ENCODE data around the gene FAM13A.

FAM13A gene

DNA sequence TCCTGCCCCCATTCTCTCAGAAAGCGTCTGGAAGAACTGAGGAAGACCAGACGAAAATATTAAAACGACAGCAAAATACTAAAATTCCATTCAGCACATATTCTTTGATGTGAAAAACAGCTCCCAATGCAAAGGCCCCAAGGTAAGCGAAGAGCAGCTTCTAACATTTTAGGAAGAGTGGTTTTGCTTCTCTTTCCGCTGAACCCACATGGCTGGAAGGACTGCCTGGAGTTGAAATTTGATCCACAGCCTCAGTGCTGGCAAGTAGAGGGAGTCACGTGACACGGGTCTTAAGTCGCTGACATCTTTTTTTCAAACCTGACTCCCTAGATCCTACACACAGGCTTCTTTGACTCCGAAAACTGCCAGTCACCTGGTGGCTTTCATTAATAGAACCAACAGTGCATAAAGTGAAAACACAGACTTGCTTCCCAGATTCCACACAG, at the start of gene FAM13A:
Gene FAM13A (minus strand): TSS at position 233 of the 446 bp plus-strand sequence. CDS start 221 bp downstream, at position 12.
- no peaks in the 10 kb centered on the region for H3K36me3 ChIP-seq (ENCODE audit: control insufficient read depth in 1 of 2, insufficient read depth in 2 of 2, low read length in 2 of 2)
- H3K9me3 ChIP-seq (ENCODE audit: control insufficient read depth in 1 of 2, low read length in 2 of 2) = no peaks in the 10 kb centered on the region
- no peaks in the 10 kb centered on the region for H3K27me3 ChIP-seq (ENCODE audit: low read depth, low read length)
- peak within 1 kb of the TSS; percentile 57 to 69 for H3K4me3 ChIP-seq (ENCODE audit: low read depth in 1 of 2, low read length in 2 of 2)
- peak within 1 kb of the TSS; percentile 50 for H3K27ac ChIP-seq (ENCODE audit: low read length)
- H3K4me1 ChIP-seq (ENCODE audit: control insufficient read depth in 1 of 2, insufficient read depth in 2 of 2, low read length in 2 of 2) = peaks cover 0 to 5% of the 10 kb centered on the region in 2 donors

DNA sequence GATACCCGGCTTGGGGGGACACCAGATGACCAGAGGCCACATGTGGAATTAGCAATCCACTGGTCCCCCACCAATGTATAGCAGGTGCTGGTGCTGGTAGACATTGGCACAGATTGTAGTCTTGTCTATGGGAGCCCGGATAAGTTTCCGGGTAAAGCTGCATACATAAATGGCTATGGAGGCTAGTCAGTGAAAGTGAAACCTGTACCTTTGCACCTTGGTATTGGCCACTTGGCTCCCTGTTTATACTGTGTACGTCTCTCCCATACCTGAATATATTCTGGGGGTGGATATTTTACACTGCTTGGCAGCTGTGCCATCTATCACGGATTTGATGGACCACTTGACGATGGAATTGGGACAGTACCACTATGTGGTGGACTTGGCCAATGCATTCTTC, 48.7 kb upstream of the FAM13A start:
- H3K27ac ChIP-seq (ENCODE audit: low read length) = no peak overlapping the region
- no peak overlapping the region for H3K4me3 ChIP-seq (ENCODE audit: low read depth in 1 of 2, low read length in 2 of 2)
- H3K27me3 ChIP-seq (ENCODE audit: low read depth, low read length) = no peaks in the 10 kb centered on the region
- no peaks in the 10 kb centered on the region for H3K9me3 ChIP-seq (ENCODE audit: control insufficient read depth in 1 of 2, low read length in 2 of 2)
- peaks cover 0 to 7% of the 10 kb centered on the region in 2 donors for H3K4me1 ChIP-seq (ENCODE audit: control insufficient read depth in 1 of 2, insufficient read depth in 2 of 2, low read length in 2 of 2)
- H3K36me3 ChIP-seq (ENCODE audit: control insufficient read depth in 1 of 2, insufficient read depth in 2 of 2, low read length in 2 of 2) = no peaks in the 10 kb centered on the region

DNA sequence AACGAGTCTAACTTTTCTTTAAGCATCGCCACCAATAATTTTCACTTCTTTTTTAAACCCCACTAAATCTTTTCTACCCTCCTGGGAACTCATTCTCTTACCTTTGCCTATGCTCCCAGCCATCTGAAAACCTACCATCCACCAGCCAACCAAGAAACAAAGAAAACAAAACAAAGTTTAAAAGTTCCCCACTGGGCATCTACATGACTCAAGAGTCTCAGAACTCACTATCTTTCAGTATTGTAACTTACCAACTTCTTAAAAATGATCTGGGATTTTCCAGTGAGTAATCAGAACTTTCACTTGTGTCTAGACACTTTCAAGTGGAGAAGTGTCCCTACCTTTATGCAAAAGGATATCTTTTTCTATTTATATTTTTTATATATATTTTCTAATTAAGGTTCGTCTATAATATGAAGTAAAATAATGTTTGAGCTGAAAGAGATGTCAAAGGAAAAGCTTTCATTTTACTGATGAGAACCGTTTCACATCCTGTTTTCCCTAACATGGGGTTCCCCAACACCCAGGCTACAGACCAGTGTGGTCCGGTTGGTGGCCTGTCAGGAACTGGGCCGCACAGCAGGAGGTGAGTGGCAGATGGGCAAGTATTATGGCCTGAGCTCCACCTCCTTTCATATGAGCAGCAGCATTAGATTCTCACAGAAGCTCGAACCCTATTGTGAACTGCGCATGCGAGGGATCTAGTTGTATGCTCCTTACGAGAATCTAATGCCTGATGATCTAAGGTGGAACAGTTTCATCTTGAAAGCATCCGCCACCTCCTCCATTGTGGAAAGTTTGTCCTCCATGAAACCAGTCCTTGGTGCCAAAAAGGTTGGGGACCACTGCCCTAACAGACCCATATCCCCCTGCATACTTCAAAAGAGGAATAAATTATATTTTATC, 44.5 kb upstream of the FAM13A start:
- no peaks in the 10 kb centered on the region for H3K36me3 ChIP-seq (ENCODE audit: control insufficient read depth in 1 of 2, insufficient read depth in 2 of 2, low read length in 2 of 2)
- no peak overlapping the region for H3K27ac ChIP-seq (ENCODE audit: low read length)
- H3K27me3 ChIP-seq (ENCODE audit: low read depth, low read length) = no peaks in the 10 kb centered on the region
- H3K4me1 ChIP-seq (ENCODE audit: control insufficient read depth in 1 of 2, insufficient read depth in 2 of 2, low read length in 2 of 2) = no peaks in the 10 kb centered on the region
- no peak overlapping the region for H3K4me3 ChIP-seq (ENCODE audit: low read depth in 1 of 2, low read length in 2 of 2)
- no peaks in the 10 kb centered on the region for H3K9me3 ChIP-seq (ENCODE audit: control insufficient read depth in 1 of 2, low read length in 2 of 2)

DNA sequence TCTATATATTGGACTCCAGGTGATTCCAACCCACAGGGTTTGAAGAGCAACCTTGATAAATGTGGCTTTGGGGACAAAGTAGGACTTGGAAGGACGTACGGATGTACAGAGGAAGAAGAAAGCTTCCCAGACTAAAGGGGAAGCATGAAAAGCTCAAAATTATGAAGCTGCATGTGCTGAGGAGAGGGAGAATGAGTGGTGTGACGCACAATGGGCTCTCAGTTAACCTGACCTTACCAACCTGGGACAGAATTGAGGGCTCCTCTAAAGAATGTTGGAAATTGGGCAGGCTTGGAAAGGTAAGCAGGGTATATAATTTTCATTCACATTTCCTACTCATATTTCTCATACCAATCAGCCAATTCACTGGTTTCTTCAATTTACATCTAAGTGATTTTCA, 43.9 kb upstream of the FAM13A start:
- H3K27me3 ChIP-seq (ENCODE audit: low read depth, low read length) = no peaks in the 10 kb centered on the region
- no peak overlapping the region for H3K27ac ChIP-seq (ENCODE audit: low read length)
- no peaks in the 10 kb centered on the region for H3K9me3 ChIP-seq (ENCODE audit: control insufficient read depth in 1 of 2, low read length in 2 of 2)
- no peaks in the 10 kb centered on the region for H3K4me1 ChIP-seq (ENCODE audit: control insufficient read depth in 1 of 2, insufficient read depth in 2 of 2, low read length in 2 of 2)
- no peak overlapping the region for H3K4me3 ChIP-seq (ENCODE audit: low read depth in 1 of 2, low read length in 2 of 2)
- H3K36me3 ChIP-seq (ENCODE audit: control insufficient read depth in 1 of 2, insufficient read depth in 2 of 2, low read length in 2 of 2) = no peaks in the 10 kb centered on the region

DNA sequence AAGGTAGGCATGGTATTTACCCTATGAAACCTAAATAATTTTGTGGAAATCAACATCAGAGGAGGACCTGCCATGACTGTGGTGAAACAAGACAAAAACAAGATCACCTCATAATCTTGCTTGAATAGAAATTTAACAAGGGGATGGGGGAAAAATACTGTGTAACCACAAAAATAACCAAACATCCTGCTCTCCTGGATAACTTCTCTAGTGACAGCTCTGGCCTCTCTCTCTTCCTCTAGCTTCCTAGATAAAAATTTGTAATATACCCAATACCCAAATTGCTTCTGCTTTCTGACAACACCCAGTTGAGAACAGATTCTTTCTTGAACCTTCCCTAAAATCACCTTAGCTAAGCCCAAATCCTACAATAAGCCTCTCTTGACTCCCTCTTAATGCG, 42.5 kb upstream of the FAM13A start:
- Histone ChIP-seq H3K27ac (ENCODE audit: low read length) (no peak overlapping the region), H3K4me1 (ENCODE audit: control insufficient read depth in 1 of 2, insufficient read depth in 2 of 2, low read length in 2 of 2) (no peaks in the 10 kb centered on the region), H3K9me3 (ENCODE audit: control insufficient read depth in 1 of 2, low read length in 2 of 2) (no peaks in the 10 kb centered on the region), H3K4me3 (ENCODE audit: low read depth in 1 of 2, low read length in 2 of 2) (no peak overlapping the region), H3K36me3 (ENCODE audit: control insufficient read depth in 1 of 2, insufficient read depth in 2 of 2, low read length in 2 of 2) (no peaks in the 10 kb centered on the region), H3K27me3 (ENCODE audit: low read depth, low read length) (no peaks in the 10 kb centered on the region)

DNA sequence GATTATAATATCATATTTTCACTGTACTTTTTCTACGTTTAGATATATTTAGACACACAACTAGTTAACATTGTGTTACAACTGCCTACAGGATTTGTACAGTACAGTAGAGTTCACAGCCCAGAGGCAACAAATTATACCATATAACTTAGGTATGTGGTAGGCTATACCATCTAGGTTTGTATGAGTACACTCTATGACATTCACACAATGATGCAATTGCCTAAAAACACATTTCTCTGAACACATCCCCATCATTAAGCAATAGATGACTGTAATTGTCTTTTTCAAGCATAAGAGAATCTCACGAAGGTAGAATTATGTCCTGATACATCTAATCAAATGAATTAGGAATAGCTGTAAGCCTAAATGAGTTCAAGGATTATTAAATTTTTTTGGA, 42.0 kb upstream of the FAM13A start:
- Histone ChIP-seq H3K27ac (ENCODE audit: low read length) (no peak overlapping the region), H3K4me3 (ENCODE audit: low read depth in 1 of 2, low read length in 2 of 2) (no peak overlapping the region), H3K36me3 (ENCODE audit: control insufficient read depth in 1 of 2, insufficient read depth in 2 of 2, low read length in 2 of 2) (no peaks in the 10 kb centered on the region), H3K9me3 (ENCODE audit: control insufficient read depth in 1 of 2, low read length in 2 of 2) (no peaks in the 10 kb centered on the region), H3K4me1 (ENCODE audit: control insufficient read depth in 1 of 2, insufficient read depth in 2 of 2, low read length in 2 of 2) (no peaks in the 10 kb centered on the region), H3K27me3 (ENCODE audit: low read depth, low read length) (no peaks in the 10 kb centered on the region)

DNA sequence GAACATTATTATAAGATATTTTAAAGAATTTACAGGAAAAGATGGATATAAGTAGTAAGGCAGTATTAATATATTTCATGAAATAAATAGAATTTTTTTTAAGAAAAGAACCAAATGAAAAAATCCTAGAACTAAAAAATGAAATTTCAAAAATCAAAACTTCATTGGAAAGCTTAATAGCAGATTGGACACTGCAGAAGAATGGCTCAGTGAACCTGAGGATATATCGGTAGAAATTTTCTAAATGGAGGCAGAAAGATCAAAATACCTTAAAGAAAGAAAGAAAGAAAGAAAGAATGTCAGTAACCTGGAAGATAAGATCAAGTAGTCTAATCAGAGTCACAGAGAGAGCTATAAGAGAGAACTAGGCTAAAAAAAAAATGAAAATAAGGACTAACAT, 21.3 kb upstream of the FAM13A start:
- no peak overlapping the region for H3K27ac ChIP-seq (ENCODE audit: low read length)
- H3K27me3 ChIP-seq (ENCODE audit: low read depth, low read length) = no peaks in the 10 kb centered on the region
- H3K9me3 ChIP-seq (ENCODE audit: control insufficient read depth in 1 of 2, low read length in 2 of 2) = peaks cover 4% of the 10 kb centered on the region in 2 donors
- H3K4me3 ChIP-seq (ENCODE audit: low read depth in 1 of 2, low read length in 2 of 2) = no peak overlapping the region
- no peaks in the 10 kb centered on the region for H3K4me1 ChIP-seq (ENCODE audit: control insufficient read depth in 1 of 2, insufficient read depth in 2 of 2, low read length in 2 of 2)
- H3K36me3 ChIP-seq (ENCODE audit: control insufficient read depth in 1 of 2, insufficient read depth in 2 of 2, low read length in 2 of 2) = no peaks in the 10 kb centered on the region

DNA sequence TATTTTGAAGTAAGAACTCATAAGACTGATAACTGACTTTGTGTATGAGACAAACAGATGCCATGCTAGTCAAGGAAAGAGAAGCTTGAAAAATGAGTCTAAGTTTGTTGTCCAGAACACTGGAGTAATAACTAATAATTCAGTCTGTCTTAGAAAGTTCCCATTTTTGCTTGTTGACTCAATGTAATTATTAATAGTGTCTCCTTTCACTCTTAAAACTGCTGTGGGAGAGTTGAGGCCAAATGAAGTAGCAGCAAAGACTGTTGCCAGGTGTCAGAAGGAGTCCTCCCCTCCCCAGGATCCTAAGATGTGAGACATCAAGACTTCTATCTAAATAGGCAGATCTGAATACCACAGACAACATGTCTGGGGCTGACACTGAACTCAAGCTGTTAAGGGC, 20.8 kb upstream of the FAM13A start:
- Histone ChIP-seq H3K36me3 (ENCODE audit: control insufficient read depth in 1 of 2, insufficient read depth in 2 of 2, low read length in 2 of 2) (no peaks in the 10 kb centered on the region), H3K4me3 (ENCODE audit: low read depth in 1 of 2, low read length in 2 of 2) (no peak overlapping the region), H3K27me3 (ENCODE audit: low read depth, low read length) (no peaks in the 10 kb centered on the region), H3K9me3 (ENCODE audit: control insufficient read depth in 1 of 2, low read length in 2 of 2) (peaks cover 4% of the 10 kb centered on the region in 2 donors), H3K27ac (ENCODE audit: low read length) (no peak overlapping the region), H3K4me1 (ENCODE audit: control insufficient read depth in 1 of 2, insufficient read depth in 2 of 2, low read length in 2 of 2) (no peaks in the 10 kb centered on the region)

DNA sequence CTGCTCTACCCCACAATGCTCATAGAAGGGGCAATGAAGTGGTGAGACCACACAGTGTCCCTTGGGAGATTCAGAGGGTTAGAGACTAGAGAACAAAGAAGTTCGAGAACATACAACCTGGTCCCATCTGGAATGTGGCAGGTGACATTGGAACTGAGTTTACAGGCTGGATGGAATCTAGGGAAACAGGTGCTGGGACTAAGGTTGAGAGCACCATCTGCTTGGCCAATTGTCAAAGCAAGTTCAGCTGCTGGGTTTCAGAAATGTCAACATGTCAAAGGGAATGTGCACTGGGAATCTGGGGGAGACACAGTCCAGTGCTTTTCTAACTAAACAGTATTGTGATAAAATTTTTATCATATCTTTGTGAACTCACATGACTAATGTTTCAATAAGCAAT, 15.9 kb upstream of the FAM13A start:
- Histone ChIP-seq H3K4me1 (ENCODE audit: control insufficient read depth in 1 of 2, insufficient read depth in 2 of 2, low read length in 2 of 2) (no peaks in the 10 kb centered on the region), H3K27me3 (ENCODE audit: low read depth, low read length) (no peaks in the 10 kb centered on the region)

DNA sequence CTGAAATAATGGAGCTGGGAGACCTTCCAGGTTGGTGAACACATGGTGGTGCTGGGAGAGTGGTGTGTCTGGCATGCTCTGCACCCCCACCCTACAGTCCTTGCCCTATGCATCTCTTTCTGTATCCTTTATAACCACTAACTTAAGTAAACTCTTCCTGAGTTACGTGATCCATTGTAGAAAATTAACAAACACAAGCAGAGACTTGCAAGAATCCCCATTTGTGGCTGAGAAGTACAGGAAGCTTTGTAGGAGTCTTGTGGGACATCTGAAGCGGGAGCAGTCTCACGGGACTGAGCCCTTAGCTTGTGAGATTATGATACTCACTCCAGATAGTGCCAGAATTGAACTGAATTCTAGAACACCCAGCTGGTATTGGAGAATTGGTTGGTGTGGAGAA, 14.3 kb upstream of the FAM13A start:
- no peak overlapping the region for H3K27ac ChIP-seq (ENCODE audit: low read length)
- no peaks in the 10 kb centered on the region for H3K9me3 ChIP-seq (ENCODE audit: control insufficient read depth in 1 of 2, low read length in 2 of 2)
- no peaks in the 10 kb centered on the region for H3K27me3 ChIP-seq (ENCODE audit: low read depth, low read length)
- H3K4me3 ChIP-seq (ENCODE audit: low read depth in 1 of 2, low read length in 2 of 2) = no peak overlapping the region
- no peaks in the 10 kb centered on the region for H3K4me1 ChIP-seq (ENCODE audit: control insufficient read depth in 1 of 2, insufficient read depth in 2 of 2, low read length in 2 of 2)
- no peaks in the 10 kb centered on the region for H3K36me3 ChIP-seq (ENCODE audit: control insufficient read depth in 1 of 2, insufficient read depth in 2 of 2, low read length in 2 of 2)

More for the DNA sequence above, 15.9 kb upstream of the FAM13A start:
- Histone ChIP-seq H3K9me3 (ENCODE audit: control insufficient read depth in 1 of 2, low read length in 2 of 2) (peaks cover 0 to 3% of the 10 kb centered on the region in 2 donors), H3K27ac (ENCODE audit: low read length) (no peak overlapping the region), H3K36me3 (ENCODE audit: control insufficient read depth in 1 of 2, insufficient read depth in 2 of 2, low read length in 2 of 2) (no peaks in the 10 kb centered on the region), H3K4me3 (ENCODE audit: low read depth in 1 of 2, low read length in 2 of 2) (no peak overlapping the region)

DNA sequence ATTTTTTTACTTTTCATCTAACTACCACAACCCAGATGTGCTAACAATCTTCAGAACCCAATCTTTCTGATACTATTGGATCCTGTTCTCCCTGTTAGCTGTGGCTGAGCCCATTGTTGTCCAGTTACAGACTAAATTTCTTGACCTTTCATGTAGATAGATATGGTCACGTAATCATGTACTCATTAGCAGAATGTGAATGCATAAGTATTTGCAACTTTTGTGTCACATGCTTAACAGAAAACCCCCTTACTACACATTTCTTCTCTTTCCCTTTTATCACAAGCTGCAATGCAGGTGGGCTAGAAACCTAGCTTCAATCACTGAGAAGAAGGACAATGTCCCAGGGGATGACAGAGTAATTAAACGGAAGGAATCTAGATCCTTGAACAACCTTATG, 13.1 kb upstream of the FAM13A start:
- no peaks in the 10 kb centered on the region for H3K4me1 ChIP-seq (ENCODE audit: control insufficient read depth in 1 of 2, insufficient read depth in 2 of 2, low read length in 2 of 2)
- no peaks in the 10 kb centered on the region for H3K36me3 ChIP-seq (ENCODE audit: control insufficient read depth in 1 of 2, insufficient read depth in 2 of 2, low read length in 2 of 2)
- H3K4me3 ChIP-seq (ENCODE audit: low read depth in 1 of 2, low read length in 2 of 2) = no peak overlapping the region
- no peak overlapping the region for H3K27ac ChIP-seq (ENCODE audit: low read length)
- no peaks in the 10 kb centered on the region for H3K27me3 ChIP-seq (ENCODE audit: low read depth, low read length)
- H3K9me3 ChIP-seq (ENCODE audit: control insufficient read depth in 1 of 2, low read length in 2 of 2) = no peaks in the 10 kb centered on the region

DNA sequence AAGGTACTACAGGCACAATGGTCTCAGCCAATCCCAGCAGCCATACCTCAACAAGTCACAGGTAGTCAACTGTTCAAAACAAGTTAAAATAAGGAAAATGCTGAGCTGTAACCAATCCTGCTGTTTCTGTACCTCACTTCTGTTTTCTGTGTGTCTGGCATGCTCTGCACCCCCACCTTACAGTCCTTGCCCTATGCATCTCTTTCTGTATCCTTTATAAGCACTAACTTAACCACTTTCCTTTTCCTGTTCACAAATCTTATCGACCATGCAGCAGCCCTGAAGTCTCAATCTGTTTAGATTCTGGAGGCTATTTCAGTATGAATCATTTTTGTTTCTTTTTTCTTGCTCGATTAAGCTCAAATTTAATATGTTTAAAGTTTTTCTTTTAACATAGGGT, 12.5 kb upstream of the FAM13A start:
- H3K9me3 ChIP-seq (ENCODE audit: control insufficient read depth in 1 of 2, low read length in 2 of 2) = no peaks in the 10 kb centered on the region
- H3K27me3 ChIP-seq (ENCODE audit: low read depth, low read length) = no peaks in the 10 kb centered on the region
- no peaks in the 10 kb centered on the region for H3K4me1 ChIP-seq (ENCODE audit: control insufficient read depth in 1 of 2, insufficient read depth in 2 of 2, low read length in 2 of 2)
- no peak overlapping the region for H3K27ac ChIP-seq (ENCODE audit: low read length)
- no peaks in the 10 kb centered on the region for H3K36me3 ChIP-seq (ENCODE audit: control insufficient read depth in 1 of 2, insufficient read depth in 2 of 2, low read length in 2 of 2)
- H3K4me3 ChIP-seq (ENCODE audit: low read depth in 1 of 2, low read length in 2 of 2) = no peak overlapping the region
